B cell (primary cell): Measurements from ENCODE around the gene IPO11. TPM values are rescaled to one million over a fixed set of nuclear protein-coding genes. Genes with fewer than 3 reads are reported as not detected.

ENCODE experiments used
- ATAC-seq: fragments of 200-7000 bp; cut with Tn5 transposase; one replicate; pipeline ENCODE4 v1.10.0; 2021; ENCODE audit warnings: low read depth, mild to moderate bottlenecking, moderate number of reproducible peaks, moderate library complexity
- CTCF ChIA-PET: fragments of 350-600 bp; sonication (Branson Sonifier 250); formaldehyde crosslinking; loops from one replicate; lab custom pipeline; 2021; ENCODE audit warnings: antibody characterized with exemption, inconsistent platforms; lab: Charles Lee
- POLR2A ChIA-PET: fragments of 350-600 bp; sonication (Branson Sonifier 250); formaldehyde crosslinking; loops from one replicate; lab custom pipeline; 2021; ENCODE audit warnings: antibody characterized with exemption; lab: Charles Lee
- DNase-seq: peaks from one replicate; pipeline ENCODE4 v3.0.0; 2013
- H2AFZ ChIP-seq: 2 replicates; pipeline ENCODE4 v1.6.1; 2012; ENCODE audit warnings: mild to moderate bottlenecking, low read depth, low read length; ENCODE audit not compliant: insufficient read depth, poor library complexity, severe bottlenecking
- H3K27ac ChIP-seq, 2 donors: 1 replicate in 1 of 2; 2 replicates in 1 of 2; pipeline ENCODE4 v1.5.1; 2012 to 2013; ENCODE audit warnings: low read length in 2 of 2, mild to moderate bottlenecking in 2 of 2, moderate library complexity in 1 of 2
- H3K27me3 ChIP-seq, 4 experiments: fragments of 200-600 bp in 1 of 4; sonication (generic) in 1 of 4; replicated peaks in 1 of 4; 1 replicate in 2 of 4; 2 replicates in 2 of 4; pipeline versions ENCODE4 v1.6.1 to v1.7.0; 2013 to 2016; ENCODE audit warnings: low read length in 3 of 4, mild to moderate bottlenecking in 2 of 4, mixed read lengths in 1 of 4, moderate library complexity in 1 of 4; ENCODE audit not compliant: insufficient read depth in 4 of 4, control insufficient read depth in 3 of 4; ENCODE audit errors: control extremely low read depth in 1 of 4
- H3K36me3 ChIP-seq, 2 experiments: replicated peaks in 1 of 2; 1 replicate in 1 of 2; 2 replicates in 1 of 2; pipeline versions ENCODE4 v1.6.1 to v1.7.1; 2013; ENCODE audit warnings: low read length in 1 of 2; ENCODE audit not compliant: insufficient read depth in 2 of 2, control insufficient read depth in 1 of 2; ENCODE audit errors: control extremely low read depth in 1 of 2, extremely low read depth in 1 of 2
- H3K4me1 ChIP-seq, 2 donors: fragments of 200-600 bp in 1 of 2; sonication (generic) in 1 of 2; 1 replicate in 1 of 2; 2 replicates in 1 of 2; pipeline versions ENCODE4 v1.5.1 to v1.6.1; 2013 to 2017; ENCODE audit warnings: low read length in 2 of 2; ENCODE audit not compliant: control insufficient read depth in 2 of 2, insufficient read depth in 2 of 2
- H3K4me2 ChIP-seq: replicated peaks from 2 replicates; pipeline ENCODE3; 2012; ENCODE audit warnings: mild to moderate bottlenecking, low read depth, low read length; ENCODE audit not compliant: poor library complexity, severe bottlenecking
- H3K4me3 ChIP-seq, 5 experiments: fragments of 200-600 bp in 1 of 5; sonication (generic) in 1 of 5; 1 replicate in 3 of 5; 2 replicates in 2 of 5; pipeline versions ENCODE4 v1.5.1 to v1.7.0; 2011 to 2016; ENCODE audit warnings: low read length in 4 of 5, mild to moderate bottlenecking in 4 of 5, low read depth in 2 of 5, control low read depth in 1 of 5, moderate library complexity in 1 of 5; ENCODE audit not compliant: insufficient read depth in 1 of 5; ENCODE audit errors: control extremely low read depth in 1 of 5, extremely low read depth in 1 of 5
- H3K79me2 ChIP-seq: fragments of 200-600 bp; sonication (generic); one replicate; pipeline ENCODE4 v1.6.0; 2016; ENCODE audit warnings: low read length; ENCODE audit not compliant: control insufficient read depth, insufficient read depth
- H3K9ac ChIP-seq: fragments of 200-600 bp; sonication (generic); 2 replicates; pipeline ENCODE4 v1.6.1; 2017; ENCODE audit warnings: mild to moderate bottlenecking, low read length, moderate library complexity
- H3K9me3 ChIP-seq, 3 donors: one replicate each; pipeline versions ENCODE4 v1.6.1 to v1.7.1; 2013; ENCODE audit warnings: low read length in 2 of 3; ENCODE audit not compliant: control insufficient read depth in 2 of 3, insufficient read depth in 1 of 3; ENCODE audit errors: control extremely low read depth in 1 of 3
- H4K20me1 ChIP-seq: 2 replicates; pipeline ENCODE4 v1.6.0; 2012; ENCODE audit warnings: mild to moderate bottlenecking, low read length; ENCODE audit not compliant: insufficient read depth, control insufficient read depth, poor library complexity, severe bottlenecking
- H3K27ac Mint-ChIP-seq: one replicate; pipeline ENCODE4 v1.8.0; 2021; ENCODE audit warnings: mixed read lengths
- H3K27me3 Mint-ChIP-seq: one replicate; pipeline ENCODE4 v1.8.0; 2021; ENCODE audit warnings: mixed read lengths
- H3K4me1 Mint-ChIP-seq: one replicate; pipeline ENCODE4 v1.8.0; 2021; ENCODE audit warnings: mixed read lengths
- H3K4me3 Mint-ChIP-seq: one replicate; pipeline ENCODE4 v1.8.0; 2021; ENCODE audit warnings: mixed read lengths
- H3K9me3 Mint-ChIP-seq: one replicate; pipeline ENCODE4 v1.8.0; 2022; ENCODE audit warnings: mixed read lengths; ENCODE audit not compliant: insufficient read depth
- EZH2 ChIP-seq: IDR thresholded peaks from 2 replicates; pipeline ENCODE4 v1.6.1; 2012; ENCODE audit warnings: borderline replicate concordance, low read depth, mild to moderate bottlenecking, moderate library complexity, low read length; ENCODE audit not compliant: insufficient read depth, poor library complexity, severe bottlenecking
- WGBS: methylation state at CpG from one replicate; pipeline ENCODE4 v1.1.5; 2013; ENCODE audit warnings: missing lambda C conversion rate; ENCODE audit not compliant: insufficient coverage; 5-methylcytosine and 5-hydroxymethylcytosine counted together
- intact Hi-C: fragments of 100-400 bp; cut with micrococcal nuclease; formaldehyde crosslinking; loops from one replicate; pipeline ENCODE4 v1.10.0; 2022
- polyA plus RNA-seq: library from polyadenylated mRNA; depleted of rRNA; stranded (reverse); fragments of >200 nt; gene quantifications from 2 replicates; pipeline ENCODE4 v1.2.3, GENCODE V29; 2012
- total RNA-seq, 2 donors: library from RNA; stranded (reverse); fragments of 120-200 nt in 1 of 2; gene quantifications; 1 replicate in 1 of 2; 2 replicates in 1 of 2; pipeline versions ENCODE4 v1.2.3 to v1.2.4, GENCODE V29; 2013 to 2022
- TF ChIP-seq, protein P1 (sequence below): fragments of 200-600 bp; IDR thresholded peaks from one replicate; pipeline ENCODE4 v1.8.0; 2022; ENCODE audit warnings: antibody characterized with exemption, mild to moderate bottlenecking

IPO11 gene
- total and polyA plus RNA-seq, 2 donors (not counting 1 experiment from before 2014, with no cell fraction given): 3.8 to 37.4 TPM

DNA sequence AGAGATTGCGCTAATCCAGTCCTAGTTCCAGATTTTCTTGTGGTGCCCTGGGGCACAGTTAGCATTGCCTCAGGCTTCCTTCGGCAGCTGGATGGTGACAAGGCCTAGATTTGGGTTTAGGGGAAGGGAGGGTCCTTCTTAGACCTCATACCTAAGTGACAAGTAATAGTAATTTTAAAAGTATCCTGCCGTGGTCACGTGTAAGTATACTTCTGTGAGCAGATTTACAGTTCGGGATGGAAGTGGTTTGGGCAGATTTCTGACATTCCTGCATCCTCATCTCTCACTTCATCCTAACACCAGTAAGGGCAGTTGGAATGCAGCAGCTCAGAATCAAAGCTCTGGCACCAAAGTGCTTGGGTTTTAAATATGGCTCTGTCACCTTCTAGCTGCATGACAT is 237.6 kb downstream of the IPO11 start:
- H3K4me3 Mint-ChIP-seq: no peak overlapping the region
- intact Hi-C loops: no loop called here
- no peaks in the 10 kb centered on the region for H3K4me1 Mint-ChIP-seq
- TF ChIP-seq, protein P1, sequence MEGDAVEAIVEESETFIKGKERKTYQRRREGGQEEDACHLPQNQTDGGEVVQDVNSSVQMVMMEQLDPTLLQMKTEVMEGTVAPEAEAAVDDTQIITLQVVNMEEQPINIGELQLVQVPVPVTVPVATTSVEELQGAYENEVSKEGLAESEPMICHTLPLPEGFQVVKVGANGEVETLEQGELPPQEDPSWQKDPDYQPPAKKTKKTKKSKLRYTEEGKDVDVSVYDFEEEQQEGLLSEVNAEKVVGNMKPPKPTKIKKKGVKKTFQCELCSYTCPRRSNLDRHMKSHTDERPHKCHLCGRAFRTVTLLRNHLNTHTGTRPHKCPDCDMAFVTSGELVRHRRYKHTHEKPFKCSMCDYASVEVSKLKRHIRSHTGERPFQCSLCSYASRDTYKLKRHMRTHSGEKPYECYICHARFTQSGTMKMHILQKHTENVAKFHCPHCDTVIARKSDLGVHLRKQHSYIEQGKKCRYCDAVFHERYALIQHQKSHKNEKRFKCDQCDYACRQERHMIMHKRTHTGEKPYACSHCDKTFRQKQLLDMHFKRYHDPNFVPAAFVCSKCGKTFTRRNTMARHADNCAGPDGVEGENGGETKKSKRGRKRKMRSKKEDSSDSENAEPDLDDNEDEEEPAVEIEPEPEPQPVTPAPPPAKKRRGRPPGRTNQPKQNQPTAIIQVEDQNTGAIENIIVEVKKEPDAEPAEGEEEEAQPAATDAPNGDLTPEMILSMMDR: no peak
- TF ChIP-seq EZH2: no peak
- ChIA-PET CTCF (no interaction called here), POLR2A (no interaction called here)
- Histone ChIP-seq H3K4me2 (no peak overlapping the region), H3K27ac (no peak overlapping the region), H4K20me1 (no peaks in the 10 kb centered on the region), H3K9me3 (no peaks in the 10 kb centered on the region), H3K4me3 (no peak overlapping the region), H3K9ac (no peak overlapping the region), H3K36me3 (no peaks in the 10 kb centered on the region), H3K79me2 (no peaks in the 10 kb centered on the region), H3K27me3 (no peaks in the 10 kb centered on the region), H2AFZ (no peak overlapping the region), H3K4me1 (no peaks in the 10 kb centered on the region)
- H3K27me3 Mint-ChIP-seq: no peaks in the 10 kb centered on the region
- no peak overlapping the region for H3K27ac Mint-ChIP-seq
- ATAC-seq: no peak
- H3K9me3 Mint-ChIP-seq: no peaks in the 10 kb centered on the region
- 100% methylated on average over 1 of the region's 5 CpGs for WGBS
- no peak for DNase-seq

DNA sequence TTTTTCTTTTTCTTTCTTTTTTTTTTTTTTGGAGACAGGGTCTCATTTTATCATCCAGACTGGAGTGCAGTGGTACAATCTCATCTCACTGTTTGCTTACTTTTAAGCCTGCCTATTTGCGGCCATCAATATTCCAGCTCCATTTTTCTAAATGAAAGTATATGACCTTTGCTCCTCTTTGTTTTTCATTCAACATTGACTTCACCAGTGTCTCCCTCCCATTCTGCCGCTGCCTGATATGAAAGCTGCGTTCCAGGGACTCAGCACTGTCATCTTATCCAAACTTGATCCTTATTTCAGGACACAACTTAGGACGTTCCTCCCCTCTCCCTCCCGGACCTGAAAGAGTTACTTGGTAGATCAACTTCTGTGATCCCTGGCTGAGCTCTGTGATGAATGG is 239.7 kb downstream of the IPO11 start:
- Histone ChIP-seq H3K4me1 (no peaks in the 10 kb centered on the region), H3K79me2 (no peaks in the 10 kb centered on the region), H4K20me1 (no peaks in the 10 kb centered on the region), H2AFZ (no peak overlapping the region), H3K36me3 (no peaks in the 10 kb centered on the region), H3K9me3 (peaks cover 0 to 7% (median 0%) of the 10 kb centered on the region in 3 donors), H3K4me2 (no peak overlapping the region), H3K9ac (no peak overlapping the region), H3K4me3 (no peak overlapping the region), H3K27ac (no peak overlapping the region), H3K27me3 (no peaks in the 10 kb centered on the region)
- 97% methylated on average over 3 of the region's 5 CpGs for WGBS
- CTCF ChIA-PET: no interaction called here
- Mint-ChIP-seq H3K9me3 (no peaks in the 10 kb centered on the region), H3K27me3 (no peaks in the 10 kb centered on the region), H3K4me3 (no peak overlapping the region), H3K27ac (no peak overlapping the region), H3K4me1 (no peaks in the 10 kb centered on the region)
- DNase-seq: no peak
- no peak for TF ChIP-seq EZH2
- TF ChIP-seq, protein P1: no peak
- POLR2A ChIA-PET: no interaction called here
- intact Hi-C loops: no loop called here
- no peak for ATAC-seq
